Right lung (tissue), 5 donors: ENCODE results near the gene ABLIM2. TPM values are rescaled to one million over a fixed set of nuclear protein-coding genes. Genes with fewer than 3 reads are reported as not detected.

ENCODE experiments used
- DNase-seq, 2 donors: peaks; one replicate each; pipeline ENCODE4 v3.0.0-alpha.2; 2013
- polyA plus RNA-seq, 5 donors: library from polyadenylated mRNA; unstranded; fragments of 120-200 nt; gene quantifications; one replicate each; pipeline versions ENCODE4 v1.2.1 to v1.2.3, GENCODE V29; 2013; ENCODE audit warnings: inconsistent platforms in 1 of 5, low replicate concordance in 1 of 5; ENCODE audit not compliant: insufficient read length in 5 of 5, insufficient read depth in 1 of 5

The ABLIM2 gene
- polyA plus RNA-seq, 5 donors: 5.9 to 7.1 (median 6.1) TPM

- no peak for DNase-seq
Measured at GRCh38 chr4:8122746-8123145, 35.9 kb downstream of the ABLIM2 start.

- DNase-seq: no peak
Measured at GRCh38 chr4:8121292-8122015, 37.2 kb downstream of the ABLIM2 start.

- no peak for DNase-seq
Measured at GRCh38 chr4:8120501-8120900, 38.1 kb downstream of the ABLIM2 start.

- DNase-seq: no peak
Measured at GRCh38 chr4:8119877-8120276, 38.7 kb downstream of the ABLIM2 start.

- DNase-seq: no peak
Measured at GRCh38 chr4:8118531-8118930, 40.1 kb downstream of the ABLIM2 start.

- no peak for DNase-seq
Measured at GRCh38 chr4:8118035-8118434, 40.6 kb downstream of the ABLIM2 start.

GRCh38 chr4:8117278-8117682 lies 41.3 kb downstream of the ABLIM2 start:
- no peak for DNase-seq

- no peak for DNase-seq
Measured at GRCh38 chr4:8115916-8116315, 42.7 kb downstream of the ABLIM2 start.

- DNase-seq: no peak
Measured at GRCh38 chr4:8115203-8115520, 43.5 kb downstream of the ABLIM2 start.

GRCh38 chr4:8114456-8115202 lies 44.0 kb downstream of the ABLIM2 start:
- no peak for DNase-seq

GRCh38 chr4:8113611-8114377 lies 44.8 kb downstream of the ABLIM2 start:
- DNase-seq: no peak

GRCh38 chr4:8112672-8113071 lies 45.9 kb downstream of the ABLIM2 start:
- DNase-seq: no peak

- no peak for DNase-seq
Measured at GRCh38 chr4:8112036-8112576, 46.5 kb downstream of the ABLIM2 start.

GRCh38 chr4:8110071-8110986 lies 48.3 kb downstream of the ABLIM2 start:
- no peak for DNase-seq

- no peak for DNase-seq
Measured at GRCh38 chr4:8109406-8110065, 49.1 kb downstream of the ABLIM2 start.

GRCh38 chr4:8108991-8109390 lies 49.6 kb downstream of the ABLIM2 start:
- DNase-seq: no peak

- no peak for DNase-seq
Measured at GRCh38 chr4:8108261-8108660, 50.4 kb downstream of the ABLIM2 start.

GRCh38 chr4:8107146-8107657 lies 51.4 kb downstream of the ABLIM2 start:
- DNase-seq: no peak

GRCh38 chr4:8106451-8107025 lies 52.1 kb downstream of the ABLIM2 start:
- DNase-seq: no peak
